ENCODE data around the gene SMIM3.

DNA sequence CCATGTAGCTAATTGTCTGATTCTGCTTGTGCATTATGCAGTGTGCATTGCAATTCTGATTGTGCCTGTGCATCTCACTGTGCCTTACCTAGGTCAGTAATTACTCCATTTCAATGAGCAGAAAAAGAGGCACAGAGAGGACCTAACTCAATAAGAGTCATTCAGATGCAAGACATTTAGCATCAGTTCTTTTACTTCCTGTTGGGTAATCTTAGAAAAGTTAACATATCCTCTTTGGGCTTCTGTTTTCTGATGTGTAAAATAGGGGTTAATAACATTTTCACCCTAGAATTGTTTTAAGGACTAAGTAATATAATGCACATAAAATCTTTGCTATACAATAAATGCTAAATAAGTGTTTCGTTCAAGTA lies 12.8 kb upstream of the SMIM3 start:
- TF ChIP-seq POLR2AphosphoS5 (IDR thresholded peaks at IDR 0.05; ENCODE audit: low read depth, low read length) (no peak), SIN3A (IDR thresholded peaks at IDR 0.05; ENCODE audit: borderline replicate concordance, insufficient read depth, low read depth, low read length) (no peak), TCF7L2 (IDR thresholded peaks at IDR 0.05; ENCODE audit: low read depth, low read length) (no peak)
- TF ChIP-seq, protein P1, sequence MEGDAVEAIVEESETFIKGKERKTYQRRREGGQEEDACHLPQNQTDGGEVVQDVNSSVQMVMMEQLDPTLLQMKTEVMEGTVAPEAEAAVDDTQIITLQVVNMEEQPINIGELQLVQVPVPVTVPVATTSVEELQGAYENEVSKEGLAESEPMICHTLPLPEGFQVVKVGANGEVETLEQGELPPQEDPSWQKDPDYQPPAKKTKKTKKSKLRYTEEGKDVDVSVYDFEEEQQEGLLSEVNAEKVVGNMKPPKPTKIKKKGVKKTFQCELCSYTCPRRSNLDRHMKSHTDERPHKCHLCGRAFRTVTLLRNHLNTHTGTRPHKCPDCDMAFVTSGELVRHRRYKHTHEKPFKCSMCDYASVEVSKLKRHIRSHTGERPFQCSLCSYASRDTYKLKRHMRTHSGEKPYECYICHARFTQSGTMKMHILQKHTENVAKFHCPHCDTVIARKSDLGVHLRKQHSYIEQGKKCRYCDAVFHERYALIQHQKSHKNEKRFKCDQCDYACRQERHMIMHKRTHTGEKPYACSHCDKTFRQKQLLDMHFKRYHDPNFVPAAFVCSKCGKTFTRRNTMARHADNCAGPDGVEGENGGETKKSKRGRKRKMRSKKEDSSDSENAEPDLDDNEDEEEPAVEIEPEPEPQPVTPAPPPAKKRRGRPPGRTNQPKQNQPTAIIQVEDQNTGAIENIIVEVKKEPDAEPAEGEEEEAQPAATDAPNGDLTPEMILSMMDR (IDR thresholded peaks at IDR 0.05), result no peak
- TF ChIP-seq, protein P2, sequence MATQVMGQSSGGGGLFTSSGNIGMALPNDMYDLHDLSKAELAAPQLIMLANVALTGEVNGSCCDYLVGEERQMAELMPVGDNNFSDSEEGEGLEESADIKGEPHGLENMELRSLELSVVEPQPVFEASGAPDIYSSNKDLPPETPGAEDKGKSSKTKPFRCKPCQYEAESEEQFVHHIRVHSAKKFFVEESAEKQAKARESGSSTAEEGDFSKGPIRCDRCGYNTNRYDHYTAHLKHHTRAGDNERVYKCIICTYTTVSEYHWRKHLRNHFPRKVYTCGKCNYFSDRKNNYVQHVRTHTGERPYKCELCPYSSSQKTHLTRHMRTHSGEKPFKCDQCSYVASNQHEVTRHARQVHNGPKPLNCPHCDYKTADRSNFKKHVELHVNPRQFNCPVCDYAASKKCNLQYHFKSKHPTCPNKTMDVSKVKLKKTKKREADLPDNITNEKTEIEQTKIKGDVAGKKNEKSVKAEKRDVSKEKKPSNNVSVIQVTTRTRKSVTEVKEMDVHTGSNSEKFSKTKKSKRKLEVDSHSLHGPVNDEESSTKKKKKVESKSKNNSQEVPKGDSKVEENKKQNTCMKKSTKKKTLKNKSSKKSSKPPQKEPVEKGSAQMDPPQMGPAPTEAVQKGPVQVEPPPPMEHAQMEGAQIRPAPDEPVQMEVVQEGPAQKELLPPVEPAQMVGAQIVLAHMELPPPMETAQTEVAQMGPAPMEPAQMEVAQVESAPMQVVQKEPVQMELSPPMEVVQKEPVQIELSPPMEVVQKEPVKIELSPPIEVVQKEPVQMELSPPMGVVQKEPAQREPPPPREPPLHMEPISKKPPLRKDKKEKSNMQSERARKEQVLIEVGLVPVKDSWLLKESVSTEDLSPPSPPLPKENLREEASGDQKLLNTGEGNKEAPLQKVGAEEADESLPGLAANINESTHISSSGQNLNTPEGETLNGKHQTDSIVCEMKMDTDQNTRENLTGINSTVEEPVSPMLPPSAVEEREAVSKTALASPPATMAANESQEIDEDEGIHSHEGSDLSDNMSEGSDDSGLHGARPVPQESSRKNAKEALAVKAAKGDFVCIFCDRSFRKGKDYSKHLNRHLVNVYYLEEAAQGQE (IDR thresholded peaks at IDR 0.05; ENCODE audit: insufficient read depth in 1 of 2, low read depth in 2 of 2, low read length in 1 of 2), result no peak

All from Panc1 (cell line).